ENCODE measurements around the gene ANKRD31. TPM values are rescaled to one million over a fixed set of nuclear protein-coding genes. Genes with fewer than 3 reads are reported as not detected.

ANKRD31 gene
- total and polyA plus RNA-seq, 7 donors: 0.01 to 0.11 (median 0.06) TPM; not detected in 2

- ATAC-seq (no peak), DNase-seq (no peak)
- intact Hi-C loops (cut with DNase I): no loop called here
- Histone ChIP-seq H3K4me1 (no peaks in the 10 kb centered on the region), H3K4me3 (no peak overlapping the region), H3K9me3 (no peaks in the 10 kb centered on the region), H3K36me3 (ENCODE audit: insufficient read depth in 1 of 2, low read depth in 1 of 2) (no peaks in the 10 kb centered on the region), H3K27ac (no peak overlapping the region), H3K27me3 (ENCODE audit: insufficient read depth in 3 of 3, low read length in 2 of 3) (peaks cover 0 to 2% (median 0%) of the 10 kb centered on the region in 3 donors)
- 85 to 91% (median 87%) methylated on average over 5 of the region's 5 CpGs for WGBS, 3 donors
- no peak for TF ChIP-seq CTCF (IDR thresholded peaks at IDR 0.05)
Observed at GRCh38 chr5:75078027-75078426, 158.7 kb downstream of the ANKRD31 start.

GRCh38 chr5:75072061-75072460, 164.6 kb downstream of the ANKRD31 start:
- no peaks in the 10 kb centered on the region for H3K36me3 ChIP-seq (ENCODE audit: insufficient read depth in 1 of 2, low read depth in 1 of 2)
- peaks cover 0 to 7% (median 0%) of the 10 kb centered on the region in 3 donors for H3K27me3 ChIP-seq (ENCODE audit: insufficient read depth in 3 of 3, low read length in 2 of 3)
- H3K4me1 ChIP-seq: no peaks in the 10 kb centered on the region
- no peak overlapping the region for H3K27ac ChIP-seq
- no peak for TF ChIP-seq CTCF (IDR thresholded peaks at IDR 0.05)
- no peak for ATAC-seq
- no peak for DNase-seq
- H3K4me3 ChIP-seq: no peak overlapping the region
- no peaks in the 10 kb centered on the region for H3K9me3 ChIP-seq
- intact Hi-C loops (cut with DNase I): no loop called here

- ATAC-seq (no peak), DNase-seq (no peak)
- Histone ChIP-seq H3K27me3 (ENCODE audit: insufficient read depth in 3 of 3, low read length in 2 of 3) (peaks cover 0 to 7% (median 0%) of the 10 kb centered on the region in 3 donors), H3K36me3 (ENCODE audit: insufficient read depth in 1 of 2, low read depth in 1 of 2) (no peaks in the 10 kb centered on the region), H3K4me1 (no peaks in the 10 kb centered on the region), H3K4me3 (no peak overlapping the region), H3K27ac (no peak overlapping the region), H3K9me3 (no peaks in the 10 kb centered on the region)
- no peak for TF ChIP-seq CTCF (IDR thresholded peaks at IDR 0.05)
- intact Hi-C loops (cut with DNase I): no loop called here
Observed at GRCh38 chr5:75071100-75071499, 165.6 kb downstream of the ANKRD31 start.

- no peak for TF ChIP-seq CTCF (IDR thresholded peaks at IDR 0.05)
- no peaks in the 10 kb centered on the region for H3K4me1 ChIP-seq
- DNase-seq: no peak
- peaks cover 0 to 5% (median 0%) of the 10 kb centered on the region in 3 donors for H3K27me3 ChIP-seq (ENCODE audit: insufficient read depth in 3 of 3, low read length in 2 of 3)
- no peak overlapping the region for H3K4me3 ChIP-seq
- intact Hi-C loops (cut with DNase I): no loop called here
- H3K36me3 ChIP-seq (ENCODE audit: insufficient read depth in 1 of 2, low read depth in 1 of 2): no peaks in the 10 kb centered on the region
- no peak for ATAC-seq
- H3K9me3 ChIP-seq: no peaks in the 10 kb centered on the region
- H3K27ac ChIP-seq: no peak overlapping the region
- 89 to 95% (median 94%) methylated on average over 3 of the region's 3 CpGs for WGBS, 3 donors
Observed at GRCh38 chr5:75067434-75067833, 169.2 kb downstream of the ANKRD31 start.

- Histone ChIP-seq H3K27ac (no peak overlapping the region), H3K27me3 (ENCODE audit: insufficient read depth in 3 of 3, low read length in 2 of 3) (no peaks in the 10 kb centered on the region), H3K9me3 (no peaks in the 10 kb centered on the region), H3K4me1 (no peaks in the 10 kb centered on the region), H3K4me3 (no peak overlapping the region), H3K36me3 (ENCODE audit: insufficient read depth in 1 of 2, low read depth in 1 of 2) (no peaks in the 10 kb centered on the region)
- intact Hi-C loops (cut with DNase I): no loop called here
- no peak for ATAC-seq
- 82 to 89% (median 86%) methylated on average over 2 of the region's 2 CpGs for WGBS, 3 donors
- DNase-seq: no peak
- no peak for TF ChIP-seq CTCF (IDR thresholded peaks at IDR 0.05)
Observed at GRCh38 chr5:75062925-75063531, 173.7 kb downstream of the ANKRD31 start.
